Uterus (tissue), 4 donors: Measurements from ENCODE around the gene TUBA8. TPM values are rescaled to one million over a fixed set of nuclear protein-coding genes. Genes with fewer than 3 reads are reported as not detected.

ENCODE experiments used
- DNase-seq, 2 donors: peaks; one replicate each; pipeline ENCODE4 v3.0.0-alpha.2; 2019 to 2020
- H3K27ac ChIP-seq, 2 donors: fragments of 200-600 bp; sonication (generic); 1 replicate in 1 of 2; 2 replicates in 1 of 2; pipeline ENCODE4 v1.5.1; 2016 to 2018
- H3K27me3 ChIP-seq, 2 donors: fragments of 200-600 bp; sonication (generic); one replicate each; pipeline ENCODE4 v1.5.1; 2018 to 2019; ENCODE audit warnings: control low read depth in 1 of 2
- H3K36me3 ChIP-seq, 2 donors: fragments of 200-600 bp; sonication (generic); one replicate each; pipeline ENCODE4 v1.5.1; 2019; ENCODE audit warnings: control low read depth in 1 of 2
- H3K4me1 ChIP-seq, 2 donors: fragments of 200-600 bp; sonication (generic); one replicate each; pipeline ENCODE4 v1.5.1; 2018 to 2019; ENCODE audit warnings: control low read depth in 1 of 2
- H3K4me3 ChIP-seq, 2 donors: fragments of 200-600 bp; sonication (generic); 1 replicate in 1 of 2; 2 replicates in 1 of 2; pipeline ENCODE4 v1.5.1; 2018 to 2019; ENCODE audit warnings: mild to moderate bottlenecking in 1 of 2
- H3K9me3 ChIP-seq, 2 donors: fragments of 200-600 bp; sonication (generic); one replicate each; pipeline ENCODE4 v1.5.1; 2019; ENCODE audit warnings: control low read depth in 1 of 2
- POLR2A ChIP-seq, 2 donors: fragments of 450-650 bp; IDR thresholded peaks; one replicate each; pipeline ENCODE4 v1.6.1; 2016; ENCODE audit warnings: antibody characterized with exemption in 2 of 2, mild to moderate bottlenecking in 1 of 2, moderate library complexity in 1 of 2
- intact Hi-C: fragments of 100-400 bp; cut with DNase I; formaldehyde crosslinking; loops from one replicate; pipeline ENCODE4 v1.15.1; 2023; ENCODE audit warnings: low total_unique reads
- total RNA-seq, 4 donors: library from RNA; depleted of rRNA in 3 of 4; stranded (reverse); fragments of >200 nt in 3 of 4; gene quantifications; one replicate each; pipeline versions ENCODE4 v1.1.0 to v1.2.4, GENCODE V29; 2014 to 2023
- TF ChIP-seq, protein P1 (sequence below), 4 experiments: fragments of 200-600 bp in 2 of 4; fragments of 450-650 bp in 2 of 4; sonication (generic) in 2 of 4; IDR thresholded peaks; one replicate each; pipeline ENCODE4 v1.5.1; 2016 to 2019; ENCODE audit warnings: antibody characterized with exemption in 4 of 4, mild to moderate bottlenecking in 2 of 4, moderate library complexity in 1 of 4
- donor health status: DM: yes; HTN: yes; CAD: no.

Gene TUBA8
- total RNA-seq, 4 donors from 2014 or later, result 0.90 to 14.6 (median 2.2) TPM; not detected in 1

DNA sequence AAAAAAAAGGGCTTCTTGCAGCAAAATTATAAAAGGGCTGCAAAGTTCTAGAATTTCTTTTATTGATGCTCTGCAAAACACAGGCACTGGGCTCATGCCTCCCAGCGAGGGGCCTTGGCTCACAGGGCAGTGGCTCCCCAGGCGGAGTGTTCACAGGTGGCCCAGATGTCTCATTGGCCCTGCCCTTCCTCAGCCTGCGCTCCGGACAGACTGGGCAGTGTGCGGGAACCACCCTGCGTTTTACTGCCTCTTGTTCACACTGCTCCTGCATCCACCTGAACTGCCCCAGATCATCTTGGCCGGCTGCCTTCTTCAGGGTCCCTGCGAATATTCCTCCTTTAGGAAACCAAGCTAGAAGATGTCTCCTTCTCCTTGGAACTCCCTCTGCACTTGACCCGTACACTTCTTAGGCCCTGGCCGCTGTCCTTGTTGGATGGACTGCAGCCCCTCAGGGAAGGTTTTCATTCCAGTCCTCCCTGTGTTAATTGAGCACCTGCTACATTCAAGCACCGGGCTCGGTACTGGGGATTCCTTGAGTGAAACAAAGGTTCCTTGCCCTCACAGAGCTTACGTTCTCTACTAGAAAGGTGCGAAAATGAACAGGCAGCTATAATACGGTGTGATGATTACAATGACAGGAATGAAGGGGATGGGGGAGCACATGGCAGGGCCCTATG, 4.5 kb downstream of the TUBA8 start:
- no peaks in the 10 kb centered on the region for H3K9me3 ChIP-seq
- H3K4me3 ChIP-seq, result no peak overlapping the region
- H3K36me3 ChIP-seq, result no peaks in the 10 kb centered on the region
- intact Hi-C loops, result no loop called here
- TF ChIP-seq, protein P1, sequence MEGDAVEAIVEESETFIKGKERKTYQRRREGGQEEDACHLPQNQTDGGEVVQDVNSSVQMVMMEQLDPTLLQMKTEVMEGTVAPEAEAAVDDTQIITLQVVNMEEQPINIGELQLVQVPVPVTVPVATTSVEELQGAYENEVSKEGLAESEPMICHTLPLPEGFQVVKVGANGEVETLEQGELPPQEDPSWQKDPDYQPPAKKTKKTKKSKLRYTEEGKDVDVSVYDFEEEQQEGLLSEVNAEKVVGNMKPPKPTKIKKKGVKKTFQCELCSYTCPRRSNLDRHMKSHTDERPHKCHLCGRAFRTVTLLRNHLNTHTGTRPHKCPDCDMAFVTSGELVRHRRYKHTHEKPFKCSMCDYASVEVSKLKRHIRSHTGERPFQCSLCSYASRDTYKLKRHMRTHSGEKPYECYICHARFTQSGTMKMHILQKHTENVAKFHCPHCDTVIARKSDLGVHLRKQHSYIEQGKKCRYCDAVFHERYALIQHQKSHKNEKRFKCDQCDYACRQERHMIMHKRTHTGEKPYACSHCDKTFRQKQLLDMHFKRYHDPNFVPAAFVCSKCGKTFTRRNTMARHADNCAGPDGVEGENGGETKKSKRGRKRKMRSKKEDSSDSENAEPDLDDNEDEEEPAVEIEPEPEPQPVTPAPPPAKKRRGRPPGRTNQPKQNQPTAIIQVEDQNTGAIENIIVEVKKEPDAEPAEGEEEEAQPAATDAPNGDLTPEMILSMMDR (IDR thresholded peaks at IDR 0.05), result no peak
- TF ChIP-seq POLR2A (IDR thresholded peaks at IDR 0.05), result no peak
- peaks cover 0 to under 1% of the 10 kb centered on the region in 2 donors for H3K4me1 ChIP-seq
- no peak overlapping the region for H3K27ac ChIP-seq
- H3K27me3 ChIP-seq, result no peaks in the 10 kb centered on the region
- no peak for DNase-seq

- TF ChIP-seq, protein P1 (IDR thresholded peaks at IDR 0.05), result no peak
- no peak for TF ChIP-seq POLR2A (IDR thresholded peaks at IDR 0.05)
- Histone ChIP-seq H3K36me3 (no peaks in the 10 kb centered on the region), H3K9me3 (no peaks in the 10 kb centered on the region), H3K4me1 (no peaks in the 10 kb centered on the region), H3K27ac (no peak overlapping the region), H3K4me3 (no peak overlapping the region), H3K27me3 (no peaks in the 10 kb centered on the region)
- DNase-seq, result no peak
- intact Hi-C loops, result no loop called here
Measured at GRCh38 chr22:18115906-18116371, 5.3 kb downstream of the TUBA8 start.

DNA sequence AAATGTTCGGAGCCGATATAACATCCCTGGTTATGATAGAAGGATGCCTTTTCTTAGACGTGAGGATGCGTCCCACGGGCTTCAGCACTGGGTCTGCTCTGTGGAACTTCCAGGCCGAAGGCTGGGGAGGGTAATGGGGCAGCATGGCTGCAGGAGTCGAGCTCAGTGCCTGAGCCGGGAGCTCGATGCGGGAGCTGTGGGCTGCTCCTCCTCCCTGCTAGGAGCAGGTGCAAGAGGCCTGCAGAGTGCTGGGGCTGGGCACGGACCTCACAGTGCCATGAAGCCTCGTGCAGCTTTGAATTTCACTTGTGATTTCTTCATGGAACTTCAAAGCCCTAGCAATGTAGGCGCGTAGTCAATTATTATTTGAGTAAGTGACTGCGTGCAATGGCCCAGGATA, 6.0 kb downstream of the TUBA8 start:
- no peak for DNase-seq
- TF ChIP-seq POLR2A (IDR thresholded peaks at IDR 0.05), result no peak
- TF ChIP-seq, protein P1 (IDR thresholded peaks at IDR 0.05), result no peak
- H3K9me3 ChIP-seq, result no peaks in the 10 kb centered on the region
- intact Hi-C loops, result no loop called here
- no peaks in the 10 kb centered on the region for H3K27me3 ChIP-seq
- H3K4me3 ChIP-seq, result no peak overlapping the region
- no peaks in the 10 kb centered on the region for H3K4me1 ChIP-seq
- no peaks in the 10 kb centered on the region for H3K36me3 ChIP-seq
- H3K27ac ChIP-seq, result no peak overlapping the region

DNA sequence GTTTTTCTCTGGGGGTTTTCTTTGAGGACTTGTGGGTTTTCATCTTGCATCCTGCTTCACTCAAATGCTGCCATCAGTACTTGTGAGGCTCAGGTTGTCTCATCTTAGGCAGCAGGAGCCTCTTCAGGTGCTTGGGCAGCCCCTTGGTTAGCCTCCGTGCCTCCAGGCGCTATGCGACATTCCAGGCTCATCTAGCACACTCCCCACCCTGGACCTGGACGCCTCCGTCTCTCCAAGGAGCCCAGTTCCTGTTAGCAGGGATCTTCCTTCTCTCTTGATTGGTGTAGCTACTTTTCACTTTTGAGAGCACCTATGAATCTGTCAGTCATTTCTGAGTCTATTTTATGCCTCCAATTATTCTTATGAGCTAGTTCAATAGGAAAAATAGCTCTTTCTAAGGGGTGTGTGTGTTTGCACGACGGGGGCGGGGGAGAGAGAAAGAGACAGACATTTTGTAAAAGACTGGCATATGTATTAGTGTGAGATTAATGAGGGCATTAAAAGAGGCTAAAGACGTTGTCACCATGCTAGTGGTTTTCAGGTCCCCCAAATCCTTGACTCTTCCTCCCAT, 7.8 kb downstream of the TUBA8 start:
- TF ChIP-seq POLR2A (IDR thresholded peaks at IDR 0.05), result no peak
- TF ChIP-seq, protein P1 (IDR thresholded peaks at IDR 0.05), result no peak
- intact Hi-C loops, result no loop called here
- Histone ChIP-seq H3K27ac (no peak overlapping the region), H3K4me3 (no peak overlapping the region), H3K27me3 (no peaks in the 10 kb centered on the region), H3K36me3 (no peaks in the 10 kb centered on the region), H3K9me3 (no peaks in the 10 kb centered on the region), H3K4me1 (no peaks in the 10 kb centered on the region)
- DNase-seq, result no peak

- Histone ChIP-seq H3K27ac (no peak overlapping the region), H3K27me3 (no peaks in the 10 kb centered on the region), H3K9me3 (no peaks in the 10 kb centered on the region), H3K4me3 (no peak overlapping the region), H3K4me1 (no peaks in the 10 kb centered on the region), H3K36me3 (no peaks in the 10 kb centered on the region)
- DNase-seq, result no peak
- TF ChIP-seq, protein P1 (IDR thresholded peaks at IDR 0.05), result no peak
- TF ChIP-seq POLR2A (IDR thresholded peaks at IDR 0.05), result no peak
- intact Hi-C loops, result no loop called here
Measured at GRCh38 chr22:18119409-18120110, 9.0 kb downstream of the TUBA8 start.
